ENCODE data around the gene C1QTNF3. TPM values are rescaled to one million over a fixed set of nuclear protein-coding genes. Genes with fewer than 3 reads are reported as not detected.

Gene C1QTNF3
- total RNA-seq, 1 experiment from 2014 or later: 1.3 TPM

DNA sequence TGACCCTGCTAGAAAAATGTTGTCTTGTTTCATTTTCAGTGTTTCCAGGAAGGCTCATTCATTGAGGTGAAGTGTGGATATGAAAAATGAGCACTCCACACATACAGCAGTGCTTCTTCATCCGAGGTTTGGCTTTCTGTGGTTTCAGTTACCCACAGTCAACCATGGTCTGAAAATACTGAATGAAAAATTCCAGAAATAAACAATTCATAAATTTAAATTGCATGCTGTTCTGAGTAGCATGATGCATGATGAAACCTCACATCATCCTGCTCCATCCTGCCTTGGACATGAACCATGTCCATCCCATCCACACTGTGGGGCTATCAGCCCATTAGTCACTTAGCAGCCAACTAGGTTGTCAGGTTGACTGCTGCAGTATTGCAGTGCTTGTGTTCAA is 48.2 kb downstream of the C1QTNF3 start:
- Histone ChIP-seq H3K4me3 (no peak overlapping the region), H3K27me3 (no peaks in the 10 kb centered on the region), H3K9me3 (no peaks in the 10 kb centered on the region), H3K36me3 (no peaks in the 10 kb centered on the region)
- peak; percentile 30 for DNase-seq

- Histone ChIP-seq H3K27me3 (no peaks in the 10 kb centered on the region), H3K9me3 (no peaks in the 10 kb centered on the region), H3K36me3 (peaks cover 1% of the 10 kb centered on the region; the same call in 1 of the 2 replicates), H3K4me3 (no peak overlapping the region)
- no peak for DNase-seq
Measured at GRCh38 chr5:33992864-33993263, 50.1 kb downstream of the C1QTNF3 start.

DNA sequence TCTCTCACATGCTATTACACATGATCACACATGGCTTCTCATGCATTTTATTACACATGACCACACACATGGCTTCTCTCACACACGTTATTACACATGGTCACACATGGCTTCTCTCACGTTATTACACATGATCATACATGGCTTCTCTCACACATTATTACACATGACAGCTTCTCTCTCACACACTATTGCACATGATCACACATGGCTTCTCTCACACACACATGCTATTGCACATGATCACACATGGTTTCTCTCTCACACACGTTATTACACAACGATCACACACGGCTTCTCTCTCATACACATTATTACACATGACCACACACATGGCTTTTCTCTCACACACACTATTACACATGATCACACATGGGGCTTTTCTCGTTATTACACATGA is 57.6 kb downstream of the C1QTNF3 start:
- no peaks in the 10 kb centered on the region for H3K9me3 ChIP-seq
- no peak for DNase-seq

GRCh38 chr5:33984671-33985124 is 58.3 kb downstream of the C1QTNF3 start, which contains the start of gene SLC45A2:
Gene SLC45A2, minus strand, starts transcription at chr5:33984693. Its CDS starts 110 bp downstream, at chr5:33984583.
- Histone ChIP-seq H3K9me3 (no peaks in the 10 kb centered on the region), H3K4me3 (no peak within 1 kb of the TSS), H3K27me3 (no peaks in the 10 kb centered on the region), H3K36me3 (peaks cover 2% of the 10 kb centered on the region; the same call in 1 of the 2 replicates)
- no peak for DNase-seq

More for the DNA sequence above, 57.6 kb downstream of the C1QTNF3 start:
- no peak overlapping the region for H3K4me3 ChIP-seq
- peaks cover 2% of the 10 kb centered on the region; the same call in 1 of the 2 replicates for H3K36me3 ChIP-seq
- H3K27me3 ChIP-seq: no peaks in the 10 kb centered on the region

GRCh38 chr5:33984178-33984577 is 58.8 kb downstream of the C1QTNF3 start:
- no peaks in the 10 kb centered on the region for H3K9me3 ChIP-seq
- no peak overlapping the region for H3K4me3 ChIP-seq
- H3K27me3 ChIP-seq: no peaks in the 10 kb centered on the region
- H3K36me3 ChIP-seq: peaks cover 2% of the 10 kb centered on the region; the same call in 1 of the 2 replicates
- DNase-seq: no peak

- Histone ChIP-seq H3K36me3 (no peaks in the 10 kb centered on the region), H3K4me3 (no peak overlapping the region), H3K9me3 (no peaks in the 10 kb centered on the region), H3K27me3 (no peaks in the 10 kb centered on the region)
- peak; percentile 49 for DNase-seq
Measured at GRCh38 chr5:33981408-33982162, 61.4 kb downstream of the C1QTNF3 start.

GRCh38 chr5:33980030-33980429 is 63.0 kb downstream of the C1QTNF3 start:
- Histone ChIP-seq H3K27me3 (no peaks in the 10 kb centered on the region), H3K9me3 (no peaks in the 10 kb centered on the region), H3K36me3 (no peaks in the 10 kb centered on the region), H3K4me3 (no peak overlapping the region)
- no peak for DNase-seq

DNA sequence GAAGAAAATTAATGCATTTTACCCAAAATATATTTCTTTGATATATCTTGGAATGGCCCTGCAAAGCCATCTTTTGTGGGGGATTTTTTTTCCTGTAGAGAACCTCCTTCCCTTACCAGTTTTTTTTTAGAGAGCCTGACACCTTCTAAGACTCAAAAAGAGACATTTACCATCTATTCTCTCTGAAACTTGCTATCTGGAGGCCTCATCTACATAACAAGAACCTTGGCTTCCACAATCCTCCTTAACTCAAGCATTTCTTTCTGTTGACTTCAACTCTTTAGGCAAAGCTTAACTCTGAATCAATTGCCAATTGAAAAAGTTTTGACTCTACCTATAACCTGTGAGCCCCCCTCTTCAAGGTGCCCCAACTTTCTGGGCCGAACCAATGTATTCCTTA is 64.7 kb downstream of the C1QTNF3 start:
- Histone ChIP-seq H3K27me3 (no peaks in the 10 kb centered on the region), H3K36me3 (no peaks in the 10 kb centered on the region), H3K9me3 (no peaks in the 10 kb centered on the region), H3K4me3 (no peak overlapping the region)
- no peak for DNase-seq

GRCh38 chr5:33976307-33976706 is 66.7 kb downstream of the C1QTNF3 start:
- no peak overlapping the region for H3K4me3 ChIP-seq
- no peaks in the 10 kb centered on the region for H3K9me3 ChIP-seq
- no peak for DNase-seq
- H3K27me3 ChIP-seq: no peaks in the 10 kb centered on the region
- no peaks in the 10 kb centered on the region for H3K36me3 ChIP-seq

DNA sequence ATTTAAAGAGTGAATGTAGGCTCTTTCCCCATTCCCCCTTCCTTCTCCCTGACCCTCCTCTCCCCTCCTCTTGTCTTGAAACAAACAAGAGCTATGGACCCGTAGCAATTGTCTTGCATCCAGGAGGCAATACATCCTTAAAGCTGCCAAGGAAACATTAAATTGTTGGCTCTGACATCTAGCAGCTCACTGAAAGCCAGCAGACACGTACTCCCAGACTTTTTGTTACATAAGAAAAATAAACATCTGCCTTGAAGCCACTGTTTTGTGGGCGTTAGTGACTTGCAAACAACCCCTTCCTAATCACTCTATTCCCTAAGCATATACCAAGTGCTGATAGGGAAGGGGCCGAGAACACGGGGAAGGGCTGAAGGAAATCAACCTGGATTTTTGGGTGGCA is 67.2 kb downstream of the C1QTNF3 start:
- Histone ChIP-seq H3K36me3 (no peaks in the 10 kb centered on the region), H3K27me3 (no peaks in the 10 kb centered on the region), H3K9me3 (no peaks in the 10 kb centered on the region), H3K4me3 (no peak overlapping the region)
- DNase-seq: no peak

DNA sequence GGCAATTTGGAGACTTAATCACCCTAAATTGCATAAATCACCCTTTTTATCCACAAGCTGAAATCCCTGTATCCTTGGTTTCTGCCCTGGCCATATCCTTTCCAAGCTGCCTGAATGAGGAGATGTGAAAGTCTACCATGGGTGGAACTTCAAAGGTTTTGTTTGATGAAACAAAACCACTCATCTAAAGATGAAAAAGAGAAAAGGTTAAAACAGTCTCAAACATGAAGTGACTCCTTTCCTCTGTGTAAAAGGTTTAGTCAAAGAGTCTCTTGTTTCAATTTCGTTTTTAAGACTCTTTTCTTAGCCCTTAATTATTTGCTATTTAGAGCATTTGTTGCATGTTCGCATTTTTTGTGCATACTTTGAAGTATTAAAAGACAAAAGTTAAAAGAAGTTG is 69.7 kb downstream of the C1QTNF3 start:
- H3K9me3 ChIP-seq: no peaks in the 10 kb centered on the region
- no peak for DNase-seq
- H3K36me3 ChIP-seq: no peaks in the 10 kb centered on the region
- no peaks in the 10 kb centered on the region for H3K27me3 ChIP-seq
- no peak overlapping the region for H3K4me3 ChIP-seq

GRCh38 chr5:33969572-33970452 is 73.2 kb downstream of the C1QTNF3 start:
- no peak for DNase-seq
- no peak overlapping the region for H3K4me3 ChIP-seq
- H3K36me3 ChIP-seq: no peaks in the 10 kb centered on the region
- no peaks in the 10 kb centered on the region for H3K27me3 ChIP-seq
- H3K9me3 ChIP-seq: no peaks in the 10 kb centered on the region

DNA sequence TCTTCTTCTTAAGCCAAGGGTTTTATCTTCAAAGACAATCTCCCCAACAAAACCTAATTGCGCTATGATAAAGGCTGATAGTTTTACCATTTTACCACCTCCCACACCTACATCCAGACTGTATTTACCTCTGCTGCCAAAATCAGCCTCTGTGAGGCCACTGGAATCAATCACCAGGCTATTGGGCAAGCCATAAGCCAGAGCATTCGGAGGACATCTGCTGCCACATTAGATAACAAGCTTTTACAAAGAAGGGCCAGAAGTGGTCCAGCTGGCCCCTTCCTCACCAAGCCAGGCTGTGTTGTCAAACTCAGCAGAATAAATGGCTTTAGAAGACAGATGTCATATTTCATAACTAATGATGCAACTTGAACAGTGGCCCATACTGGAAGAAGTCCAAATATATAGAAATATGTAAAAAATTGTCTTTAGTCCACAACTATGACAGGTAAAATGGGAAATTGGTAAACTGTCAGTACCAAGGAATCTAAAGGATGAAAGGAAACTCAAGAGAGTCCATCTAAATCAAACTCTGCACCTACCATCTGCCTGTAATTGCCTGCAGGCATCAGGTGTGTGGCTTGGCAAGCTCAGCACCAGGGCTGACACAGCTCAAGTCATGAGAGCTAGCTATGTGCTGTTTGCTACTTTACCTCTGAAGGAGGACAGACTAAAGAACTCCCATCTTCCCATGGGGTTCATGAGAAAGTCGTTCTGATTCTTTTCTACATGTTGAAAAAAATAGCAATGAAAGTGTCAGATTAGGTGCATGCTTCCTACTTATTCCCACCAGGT is 74.6 kb downstream of the C1QTNF3 start:
- H3K9me3 ChIP-seq: no peaks in the 10 kb centered on the region
- no peak for DNase-seq
- no peaks in the 10 kb centered on the region for H3K36me3 ChIP-seq
- H3K4me3 ChIP-seq: no peak overlapping the region
- no peaks in the 10 kb centered on the region for H3K27me3 ChIP-seq

Measured in MG63 (cell line).